IPS-15b (cell line): ENCODE measurements around the gene ADAMTS4.

Source experiments
- H3K27me3 ChIP-seq: one replicate; pipeline ENCODE4 v1.6.1; 2013; ENCODE audit warnings: low read length; ENCODE audit not compliant: control insufficient read depth, insufficient read depth
- H3K36me3 ChIP-seq: one replicate; pipeline ENCODE4 v1.6.1; 2013; ENCODE audit warnings: low read length; ENCODE audit not compliant: control insufficient read depth, insufficient read depth
- H3K4me1 ChIP-seq: one replicate; pipeline ENCODE4 v1.6.1; 2013; ENCODE audit warnings: mild to moderate bottlenecking, low read length; ENCODE audit not compliant: control insufficient read depth, insufficient read depth
- H3K4me3 ChIP-seq: one replicate; pipeline ENCODE4 v1.5.1; 2013; ENCODE audit warnings: low read depth, low read length
- H3K9ac ChIP-seq: one replicate; pipeline ENCODE4 v1.6.1; 2013; ENCODE audit warnings: low read depth, mild to moderate bottlenecking, low read length
- H3K9me3 ChIP-seq: one replicate; pipeline ENCODE4 v1.6.1; 2013; ENCODE audit warnings: mild to moderate bottlenecking, low read length; ENCODE audit not compliant: control insufficient read depth, insufficient read depth

Gene ADAMTS4

GRCh38 chr1:161200421-161200991 lies 1.7 kb upstream of the ADAMTS4 start:
- Histone ChIP-seq H3K9me3 (no peaks in the 10 kb centered on the region), H3K27me3 (no peaks in the 10 kb centered on the region), H3K9ac (peak overlapping the region; percentile 88), H3K4me1 (peaks cover 46% of the 10 kb centered on the region), H3K36me3 (peaks cover 22% of the 10 kb centered on the region), H3K4me3 (peak overlapping the region; percentile 32)

- H3K9ac ChIP-seq: peak overlapping the region; percentile 88
- no peaks in the 10 kb centered on the region for H3K27me3 ChIP-seq
- H3K9me3 ChIP-seq: no peaks in the 10 kb centered on the region
- H3K4me1 ChIP-seq: peaks cover 46% of the 10 kb centered on the region
- H3K4me3 ChIP-seq: peak overlapping the region; percentile 50
- H3K36me3 ChIP-seq: peaks cover 25% of the 10 kb centered on the region
These were observed 769 bp upstream of the ADAMTS4 start for GRCh38 chr1:161199506-161200139.

- Histone ChIP-seq H3K9ac (peak overlapping the region; percentile 47), H3K27me3 (no peaks in the 10 kb centered on the region), H3K36me3 (peaks cover 14% of the 10 kb centered on the region), H3K9me3 (no peaks in the 10 kb centered on the region), H3K4me1 (peaks cover 45% of the 10 kb centered on the region), H3K4me3 (peak overlapping the region; percentile 50)
These were observed 509 bp downstream of the ADAMTS4 start for GRCh38 chr1:161198194-161198896.

DNA sequence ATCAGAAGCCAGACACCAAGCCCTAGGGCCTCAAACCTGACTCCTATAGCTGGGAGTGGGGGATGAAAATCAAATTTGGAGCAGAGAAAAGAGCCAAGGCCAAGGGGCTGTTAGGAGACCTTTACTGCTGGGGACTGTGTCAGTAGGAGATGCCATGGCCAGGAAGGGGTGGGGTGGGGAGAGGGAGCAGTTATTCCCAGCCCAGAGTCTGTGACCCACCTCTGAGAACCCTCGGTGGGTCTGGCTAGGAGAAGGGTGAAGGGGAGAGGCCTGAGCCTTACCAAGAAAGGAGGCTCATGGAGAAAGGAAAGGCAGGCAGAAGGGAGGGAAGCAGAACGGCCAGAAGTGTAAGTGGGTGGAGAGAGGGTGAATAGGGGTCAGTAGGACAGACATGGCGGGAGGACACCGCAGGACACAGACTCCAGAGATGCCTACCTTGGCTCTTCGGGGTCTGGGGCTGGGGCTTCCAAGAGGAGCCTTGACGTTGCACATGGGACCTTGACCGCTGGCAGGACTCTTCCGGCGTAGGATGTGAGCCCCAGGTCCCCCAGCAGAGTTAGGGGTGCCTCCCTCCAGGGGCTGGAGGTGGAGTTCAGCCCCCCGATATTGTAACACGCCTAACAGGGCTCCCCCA lies 1.2 kb downstream of the ADAMTS4 start:
- Histone ChIP-seq H3K36me3 (peaks cover 14% of the 10 kb centered on the region), H3K4me3 (peak overlapping the region; percentile 50), H3K9me3 (no peaks in the 10 kb centered on the region), H3K9ac (peak overlapping the region; percentile 12), H3K4me1 (peaks cover 47% of the 10 kb centered on the region), H3K27me3 (no peaks in the 10 kb centered on the region)

DNA sequence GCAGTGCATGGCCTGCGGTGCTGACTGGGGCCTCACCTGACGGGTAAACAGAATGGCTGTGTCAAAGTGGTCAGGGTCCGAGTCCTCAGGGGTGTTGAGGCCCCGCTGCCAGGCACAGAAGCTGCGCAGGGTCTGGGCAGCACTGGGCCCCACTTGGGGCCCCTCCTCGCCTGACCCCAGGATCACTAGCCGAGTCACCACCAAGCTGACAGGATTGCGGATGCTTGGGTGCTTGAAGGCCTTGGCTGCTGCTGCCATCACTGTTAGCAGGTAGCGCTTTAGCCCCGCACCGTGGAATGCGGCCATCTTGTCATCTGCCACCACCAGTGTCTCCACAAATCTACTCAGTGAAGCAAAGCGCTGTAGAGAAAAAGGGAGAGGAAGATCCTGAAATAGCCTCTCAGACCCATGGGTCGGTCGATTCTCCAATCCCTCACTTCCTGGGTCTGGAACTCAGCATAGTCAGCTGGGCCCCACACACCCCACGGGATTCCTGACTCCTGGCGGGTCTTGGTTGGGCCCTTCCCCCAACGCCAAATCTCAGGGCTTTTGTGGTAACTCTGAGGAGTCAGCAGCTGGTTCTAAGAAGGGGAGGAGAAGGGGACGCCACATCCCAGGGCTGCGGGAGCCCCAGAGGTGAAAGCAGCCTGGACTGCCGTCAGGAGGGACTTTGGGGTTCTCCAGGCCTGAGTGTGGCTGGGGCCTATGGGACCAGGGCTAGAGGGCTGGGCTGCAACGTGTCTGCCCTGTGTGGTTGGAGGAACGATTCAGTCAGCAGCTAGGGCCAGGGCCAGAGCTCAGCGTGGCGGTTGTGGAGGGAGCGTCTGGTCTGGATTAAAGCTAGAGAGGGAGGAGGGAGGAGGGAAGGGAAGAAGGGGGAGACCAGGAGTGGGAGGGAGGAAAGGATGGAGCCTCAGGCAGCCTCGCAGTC lies 2.1 kb downstream of the ADAMTS4 start:
- Histone ChIP-seq H3K9me3 (no peaks in the 10 kb centered on the region), H3K27me3 (no peaks in the 10 kb centered on the region), H3K36me3 (peaks cover 14% of the 10 kb centered on the region), H3K4me1 (peaks cover 48% of the 10 kb centered on the region), H3K4me3 (peak overlapping the region; percentile 50), H3K9ac (peak overlapping the region; percentile 54)

DNA sequence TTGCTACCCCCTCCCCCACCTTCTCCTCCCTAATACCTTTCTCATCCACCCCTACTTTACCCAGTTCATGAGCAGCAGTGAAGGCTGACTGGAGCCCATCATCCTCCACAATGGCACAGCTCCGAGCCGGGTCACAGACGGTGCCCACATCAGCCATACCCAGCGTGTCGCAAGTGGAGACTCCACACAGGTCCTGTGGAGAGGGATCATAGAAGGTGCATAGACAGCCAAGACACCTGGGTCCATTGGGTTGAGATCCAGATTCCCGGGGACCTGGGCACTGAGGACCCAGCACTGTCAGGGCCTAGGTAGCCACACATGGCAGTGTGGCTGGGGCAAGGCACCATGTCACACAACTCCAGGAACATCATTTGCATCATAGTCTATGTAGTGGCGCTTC lies 2.7 kb downstream of the ADAMTS4 start:
- peaks cover 14% of the 10 kb centered on the region for H3K36me3 ChIP-seq
- H3K27me3 ChIP-seq: no peaks in the 10 kb centered on the region

GRCh38 chr1:161195171-161195570 lies 3.7 kb downstream of the ADAMTS4 start:
- Histone ChIP-seq H3K27me3 (no peaks in the 10 kb centered on the region), H3K9ac (no peak overlapping the region), H3K9me3 (no peaks in the 10 kb centered on the region), H3K4me3 (no peak overlapping the region), H3K36me3 (peaks cover 14% of the 10 kb centered on the region), H3K4me1 (peaks cover 34% of the 10 kb centered on the region)

More for the DNA sequence above, 2.7 kb downstream of the ADAMTS4 start:
- no peaks in the 10 kb centered on the region for H3K9me3 ChIP-seq
- peaks cover 43% of the 10 kb centered on the region for H3K4me1 ChIP-seq
- no peak overlapping the region for H3K9ac ChIP-seq
- no peak overlapping the region for H3K4me3 ChIP-seq

GRCh38 chr1:161193561-161194235 lies 5.2 kb downstream of the ADAMTS4 start:
- Histone ChIP-seq H3K36me3 (peaks cover 14% of the 10 kb centered on the region), H3K4me1 (peaks cover 23% of the 10 kb centered on the region), H3K9me3 (no peaks in the 10 kb centered on the region), H3K4me3 (no peak overlapping the region), H3K9ac (no peak overlapping the region), H3K27me3 (no peaks in the 10 kb centered on the region)

DNA sequence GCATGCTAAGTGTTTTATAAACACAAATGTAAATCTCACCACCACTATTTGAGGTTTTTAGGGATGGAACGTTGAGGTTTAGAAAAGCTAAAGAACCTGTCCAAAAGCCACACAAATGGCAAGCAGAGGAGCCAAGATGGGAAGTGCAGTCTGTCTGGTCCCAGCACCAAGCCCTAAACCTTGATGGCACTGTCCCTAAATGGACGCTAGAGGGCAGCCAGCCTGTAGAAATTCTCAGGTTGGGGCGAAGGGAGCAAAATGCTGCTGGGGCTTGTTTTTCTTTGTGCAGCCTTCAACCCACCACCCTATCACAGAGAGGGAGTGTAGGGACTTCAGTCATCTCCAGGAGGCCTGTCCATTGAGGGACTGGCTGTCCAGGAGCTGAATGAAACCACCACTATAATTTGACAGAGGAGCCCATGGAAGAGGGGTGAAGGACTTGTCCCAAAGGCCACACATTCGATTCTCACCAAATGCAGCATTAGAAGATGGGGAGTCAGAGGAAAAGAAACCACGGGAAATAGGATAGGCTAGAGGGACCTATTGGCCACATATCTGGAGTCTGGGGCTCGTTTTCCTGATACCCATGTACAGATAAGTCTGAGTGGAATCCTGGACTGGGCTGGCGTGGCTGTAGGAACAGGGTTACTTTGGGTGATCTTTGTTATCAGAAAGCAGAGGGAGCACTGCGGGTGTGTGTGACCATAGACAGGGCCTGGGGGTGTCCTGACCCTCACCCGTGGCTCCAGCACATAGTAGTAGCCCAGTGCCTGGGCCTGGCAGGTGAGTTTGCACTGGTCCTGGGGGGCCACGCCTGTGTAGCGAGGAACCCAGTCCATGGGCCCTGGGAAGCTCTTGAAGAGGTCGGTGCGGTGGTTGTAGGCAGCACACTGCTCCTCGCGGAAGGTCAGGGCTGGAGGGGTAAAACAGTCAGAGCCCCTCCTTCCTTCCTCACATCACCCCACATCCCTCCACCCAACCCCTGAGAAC lies 6.1 kb downstream of the ADAMTS4 start:
- Histone ChIP-seq H3K36me3 (peaks cover 14% of the 10 kb centered on the region), H3K9me3 (no peaks in the 10 kb centered on the region), H3K4me3 (no peak overlapping the region), H3K4me1 (peaks cover 17% of the 10 kb centered on the region), H3K9ac (no peak overlapping the region), H3K27me3 (no peaks in the 10 kb centered on the region)

GRCh38 chr1:161191971-161192370 lies 6.9 kb downstream of the ADAMTS4 start:
- H3K4me1 ChIP-seq: peaks cover 10% of the 10 kb centered on the region

More at GRCh38 chr1:161191971-161192370, 6.9 kb downstream of the ADAMTS4 start:
- Histone ChIP-seq H3K4me3 (no peak overlapping the region), H3K9me3 (no peaks in the 10 kb centered on the region), H3K27me3 (no peaks in the 10 kb centered on the region), H3K9ac (no peak overlapping the region), H3K36me3 (peaks cover 14% of the 10 kb centered on the region)
